ENCODE results near the gene CNGA3.

DNA sequence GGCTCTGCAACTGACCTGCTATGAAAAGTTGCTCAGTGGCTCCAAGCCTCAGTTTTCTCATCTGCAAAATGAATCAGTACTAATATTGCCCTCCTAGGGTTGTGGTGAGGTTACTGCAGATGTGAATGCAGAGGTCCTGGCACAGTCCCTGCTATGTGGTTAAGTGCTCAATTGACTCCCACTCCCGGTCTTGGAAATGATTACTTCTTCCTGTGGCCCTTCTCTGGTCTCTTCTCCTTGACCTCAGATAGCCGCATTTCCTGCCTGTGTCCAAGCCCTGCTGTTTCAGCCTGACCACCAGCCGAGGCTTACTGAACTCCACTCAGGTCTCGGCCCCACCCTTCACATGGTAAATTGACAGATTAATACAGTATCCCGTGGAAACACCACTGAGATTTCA lies 26.3 kb downstream of the CNGA3 start:
- TF ChIP-seq, protein P1, sequence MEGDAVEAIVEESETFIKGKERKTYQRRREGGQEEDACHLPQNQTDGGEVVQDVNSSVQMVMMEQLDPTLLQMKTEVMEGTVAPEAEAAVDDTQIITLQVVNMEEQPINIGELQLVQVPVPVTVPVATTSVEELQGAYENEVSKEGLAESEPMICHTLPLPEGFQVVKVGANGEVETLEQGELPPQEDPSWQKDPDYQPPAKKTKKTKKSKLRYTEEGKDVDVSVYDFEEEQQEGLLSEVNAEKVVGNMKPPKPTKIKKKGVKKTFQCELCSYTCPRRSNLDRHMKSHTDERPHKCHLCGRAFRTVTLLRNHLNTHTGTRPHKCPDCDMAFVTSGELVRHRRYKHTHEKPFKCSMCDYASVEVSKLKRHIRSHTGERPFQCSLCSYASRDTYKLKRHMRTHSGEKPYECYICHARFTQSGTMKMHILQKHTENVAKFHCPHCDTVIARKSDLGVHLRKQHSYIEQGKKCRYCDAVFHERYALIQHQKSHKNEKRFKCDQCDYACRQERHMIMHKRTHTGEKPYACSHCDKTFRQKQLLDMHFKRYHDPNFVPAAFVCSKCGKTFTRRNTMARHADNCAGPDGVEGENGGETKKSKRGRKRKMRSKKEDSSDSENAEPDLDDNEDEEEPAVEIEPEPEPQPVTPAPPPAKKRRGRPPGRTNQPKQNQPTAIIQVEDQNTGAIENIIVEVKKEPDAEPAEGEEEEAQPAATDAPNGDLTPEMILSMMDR (IDR thresholded peaks at IDR 0.05), result no peak
- TF ChIP-seq POLR2A (IDR thresholded peaks at IDR 0.05) (no peak), POLR2AphosphoS5 (IDR thresholded peaks at IDR 0.05) (no peak)

All from breast epithelium (tissue), 3 donors.